Ishikawa (cell line): ENCODE measurements around the gene ABCC4.

Source experiments
- CEBPB ChIP-seq: IDR thresholded peaks from 2 replicates; pipeline ENCODE4 v1.6.1; 2012
- CREB1 ChIP-seq: IDR thresholded peaks from 2 replicates; pipeline ENCODE4 v1.6.1; 2012; ENCODE audit warnings: low read depth
- EP300 ChIP-seq: IDR thresholded peaks from 2 replicates; pipeline ENCODE4 v1.6.1; 2012; ENCODE audit warnings: borderline replicate concordance
- MAX ChIP-seq: IDR thresholded peaks from 2 replicates; pipeline ENCODE4 v1.6.1; 2012
- NFIC ChIP-seq: IDR thresholded peaks from 2 replicates; pipeline ENCODE4 v1.6.1; 2012
- RAD21 ChIP-seq: IDR thresholded peaks from 2 replicates; pipeline ENCODE4 v1.6.1; 2012; ENCODE audit warnings: low read depth
- REST ChIP-seq: IDR thresholded peaks from 2 replicates; pipeline ENCODE4 v1.6.1; 2012; ENCODE audit warnings: low read depth, mild to moderate bottlenecking
- TEAD4 ChIP-seq: IDR thresholded peaks from 2 replicates; pipeline ENCODE4 v1.6.1; 2012
- USF1 ChIP-seq: IDR thresholded peaks from 2 replicates; pipeline ENCODE4 v1.6.1; 2012

GRCh38 chr13:95237310-95237870 lies 63.9 kb downstream of the ABCC4 start:
- TF ChIP-seq USF1 (no peak), REST (no peak), RAD21 (no peak), CREB1 (no peak), EP300 (no peak), NFIC (no peak), MAX (no peak), CEBPB (no peak), TEAD4 (no peak)
